ENCODE data around the gene TOX3.

Gene TOX3

DNA sequence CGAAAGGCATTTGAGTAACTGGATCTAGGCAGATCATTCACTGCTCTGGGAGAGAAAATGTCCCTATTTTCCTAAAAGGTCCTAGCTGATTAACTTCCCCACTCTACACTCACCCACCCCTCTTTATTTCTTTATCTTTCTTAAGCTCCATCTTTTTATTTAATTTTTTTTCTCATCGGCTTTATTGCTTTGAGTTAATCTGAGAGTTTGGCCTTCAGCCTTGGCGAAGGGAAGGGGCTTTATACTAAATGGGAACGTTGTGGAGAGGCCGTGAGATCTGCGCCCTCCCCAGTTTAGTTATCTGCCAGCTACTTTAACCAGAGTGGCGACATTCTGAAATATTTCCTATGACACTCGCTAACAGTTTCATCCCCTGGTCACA, 882 bp upstream of the TOX3 start:
- no peaks in the 10 kb centered on the region for H3K27me3 ChIP-seq (ENCODE audit: insufficient read depth, low read length)
- H3K4me1 ChIP-seq (ENCODE audit: insufficient read depth, low read length, severe bottlenecking): no peaks in the 10 kb centered on the region
- H3K36me3 ChIP-seq (ENCODE audit: insufficient read depth, low read length): no peaks in the 10 kb centered on the region
- no peak overlapping the region for H3K4me3 ChIP-seq (ENCODE audit: low read depth, low read length, poor library complexity, severe bottlenecking)
- no peaks in the 10 kb centered on the region for H3K9me3 ChIP-seq (ENCODE audit: low read length)
- TF ChIP-seq EZH2 (IDR thresholded peaks at IDR 0.05; ENCODE audit: borderline replicate concordance, low read length): no peak
- TF ChIP-seq, protein P1, sequence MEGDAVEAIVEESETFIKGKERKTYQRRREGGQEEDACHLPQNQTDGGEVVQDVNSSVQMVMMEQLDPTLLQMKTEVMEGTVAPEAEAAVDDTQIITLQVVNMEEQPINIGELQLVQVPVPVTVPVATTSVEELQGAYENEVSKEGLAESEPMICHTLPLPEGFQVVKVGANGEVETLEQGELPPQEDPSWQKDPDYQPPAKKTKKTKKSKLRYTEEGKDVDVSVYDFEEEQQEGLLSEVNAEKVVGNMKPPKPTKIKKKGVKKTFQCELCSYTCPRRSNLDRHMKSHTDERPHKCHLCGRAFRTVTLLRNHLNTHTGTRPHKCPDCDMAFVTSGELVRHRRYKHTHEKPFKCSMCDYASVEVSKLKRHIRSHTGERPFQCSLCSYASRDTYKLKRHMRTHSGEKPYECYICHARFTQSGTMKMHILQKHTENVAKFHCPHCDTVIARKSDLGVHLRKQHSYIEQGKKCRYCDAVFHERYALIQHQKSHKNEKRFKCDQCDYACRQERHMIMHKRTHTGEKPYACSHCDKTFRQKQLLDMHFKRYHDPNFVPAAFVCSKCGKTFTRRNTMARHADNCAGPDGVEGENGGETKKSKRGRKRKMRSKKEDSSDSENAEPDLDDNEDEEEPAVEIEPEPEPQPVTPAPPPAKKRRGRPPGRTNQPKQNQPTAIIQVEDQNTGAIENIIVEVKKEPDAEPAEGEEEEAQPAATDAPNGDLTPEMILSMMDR (IDR thresholded peaks at IDR 0.05; ENCODE audit: low read length): no peak
- no peaks in the 10 kb centered on the region for H3K79me2 ChIP-seq (ENCODE audit: insufficient read depth, low read length)
- H3F3A ChIP-seq (ENCODE audit: insufficient read depth, low read length): no peaks in the 10 kb centered on the region
- H3K9me2 ChIP-seq (ENCODE audit: low read depth, low read length): no peaks in the 10 kb centered on the region
- no peak overlapping the region for H3K27ac ChIP-seq (ENCODE audit: low read depth, low read length, poor library complexity, severe bottlenecking)
- no peak overlapping the region for H3K4me2 ChIP-seq (ENCODE audit: low read length)
- H3K9ac ChIP-seq (ENCODE audit: low read length): no peak overlapping the region
- H4K20me1 ChIP-seq (ENCODE audit: insufficient read depth, low read length): no peaks in the 10 kb centered on the region
- H2AFZ ChIP-seq (ENCODE audit: low read length): no peak overlapping the region

DNA sequence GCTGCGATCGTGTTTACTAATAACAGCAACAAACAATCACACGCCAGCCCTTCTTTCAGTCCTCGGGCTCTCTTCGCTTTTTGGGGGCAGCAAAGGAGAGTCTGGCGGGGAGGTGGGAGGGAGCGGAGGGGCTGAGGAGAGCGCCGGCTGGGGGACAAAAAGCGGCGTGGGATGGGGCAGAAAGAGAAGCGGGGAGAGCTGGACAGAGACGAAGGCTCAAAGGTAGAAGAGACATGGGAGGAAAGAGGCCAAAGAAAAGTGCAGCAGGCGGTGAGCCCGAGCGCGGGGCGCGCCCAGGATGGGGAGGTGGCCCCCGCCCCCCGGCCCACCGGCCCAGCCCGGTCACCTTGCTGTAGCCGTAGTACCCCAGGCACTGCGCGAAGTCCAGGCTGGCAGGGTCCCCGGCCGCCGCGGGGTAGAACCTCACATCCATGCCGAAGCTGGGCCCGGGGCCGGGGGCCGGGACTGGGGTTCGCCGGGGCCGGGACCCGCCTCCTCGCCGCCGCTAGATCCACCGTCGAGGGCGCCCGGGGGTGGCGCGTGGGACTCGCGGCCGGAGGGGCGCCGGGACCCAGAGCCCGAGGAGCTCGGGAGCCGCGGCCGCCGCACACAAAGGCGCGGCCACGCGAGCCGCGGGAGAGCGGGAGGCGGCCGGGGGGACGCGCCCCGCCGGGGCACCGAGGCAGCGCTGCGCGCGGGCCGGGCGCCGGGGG, 496 bp downstream of the TOX3 start:
- no peaks in the 10 kb centered on the region for H3F3A ChIP-seq (ENCODE audit: insufficient read depth, low read length)
- no peak overlapping the region for H3K4me2 ChIP-seq (ENCODE audit: low read length)
- H3K4me1 ChIP-seq (ENCODE audit: insufficient read depth, low read length, severe bottlenecking): no peaks in the 10 kb centered on the region
- no peaks in the 10 kb centered on the region for H3K27me3 ChIP-seq (ENCODE audit: insufficient read depth, low read length)
- H4K20me1 ChIP-seq (ENCODE audit: insufficient read depth, low read length): no peaks in the 10 kb centered on the region
- H3K27ac ChIP-seq (ENCODE audit: low read depth, low read length, poor library complexity, severe bottlenecking): no peak overlapping the region
- no peak overlapping the region for H3K4me3 ChIP-seq (ENCODE audit: low read depth, low read length, poor library complexity, severe bottlenecking)
- H2AFZ ChIP-seq (ENCODE audit: low read length): no peak overlapping the region
- H3K79me2 ChIP-seq (ENCODE audit: insufficient read depth, low read length): no peaks in the 10 kb centered on the region
- no peaks in the 10 kb centered on the region for H3K36me3 ChIP-seq (ENCODE audit: insufficient read depth, low read length)
- H3K9me3 ChIP-seq (ENCODE audit: low read length): no peaks in the 10 kb centered on the region
- TF ChIP-seq, protein P1 (IDR thresholded peaks at IDR 0.05; ENCODE audit: low read length): no peak
- no peak for TF ChIP-seq EZH2 (IDR thresholded peaks at IDR 0.05; ENCODE audit: borderline replicate concordance, low read length)
- H3K9me2 ChIP-seq (ENCODE audit: low read depth, low read length): no peaks in the 10 kb centered on the region
- no peak overlapping the region for H3K9ac ChIP-seq (ENCODE audit: low read length)

DNA sequence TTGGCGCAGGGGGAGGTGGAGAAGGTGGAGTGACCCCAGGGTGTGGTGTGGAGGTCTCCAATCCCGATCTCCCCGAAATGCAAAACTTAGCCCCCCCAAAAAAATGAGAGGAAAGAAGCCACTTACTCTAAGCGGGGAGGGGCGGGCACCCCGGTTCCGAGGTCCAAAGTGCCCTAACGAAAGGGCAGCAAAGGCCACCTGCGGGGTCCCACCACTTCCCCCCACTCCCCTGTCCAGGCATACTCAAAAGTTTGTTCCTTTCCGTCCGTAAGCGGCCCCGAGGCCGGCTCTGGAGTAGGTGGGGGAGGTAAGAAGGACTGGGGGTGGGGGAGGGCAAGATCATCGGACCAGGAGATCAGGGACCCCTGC, 1.1 kb downstream of the TOX3 start:
- Histone ChIP-seq H3K4me1 (ENCODE audit: insufficient read depth, low read length, severe bottlenecking) (no peaks in the 10 kb centered on the region), H3K36me3 (ENCODE audit: insufficient read depth, low read length) (no peaks in the 10 kb centered on the region), H3K4me3 (ENCODE audit: low read depth, low read length, poor library complexity, severe bottlenecking) (no peak overlapping the region), H3K27me3 (ENCODE audit: insufficient read depth, low read length) (no peaks in the 10 kb centered on the region), H2AFZ (ENCODE audit: low read length) (no peak overlapping the region), H3K9ac (ENCODE audit: low read length) (no peak overlapping the region), H3F3A (ENCODE audit: insufficient read depth, low read length) (no peaks in the 10 kb centered on the region), H3K4me2 (ENCODE audit: low read length) (no peak overlapping the region), H3K9me3 (ENCODE audit: low read length) (no peaks in the 10 kb centered on the region), H4K20me1 (ENCODE audit: insufficient read depth, low read length) (no peaks in the 10 kb centered on the region), H3K79me2 (ENCODE audit: insufficient read depth, low read length) (no peaks in the 10 kb centered on the region), H3K27ac (ENCODE audit: low read depth, low read length, poor library complexity, severe bottlenecking) (no peak overlapping the region), H3K9me2 (ENCODE audit: low read depth, low read length) (no peaks in the 10 kb centered on the region)
- TF ChIP-seq, protein P1 (IDR thresholded peaks at IDR 0.05; ENCODE audit: low read length): no peak
- no peak for TF ChIP-seq EZH2 (IDR thresholded peaks at IDR 0.05; ENCODE audit: borderline replicate concordance, low read length)

All from OCI-LY1 (cell line).